Sigmoid colon (tissue), 4 donors: Measurements from ENCODE around the gene RRM2.

Experiments used
- CTCF ChIP-seq, 4 experiments: fragments of 450-650 bp in 3 of 4; fragments of 200-600 bp in 1 of 4; IDR thresholded peaks; one replicate each; pipeline ENCODE4 v1.5.1; 2016 to 2019; ENCODE audit warnings: antibody characterized with exemption in 4 of 4, mild to moderate bottlenecking in 3 of 4, moderate library complexity in 2 of 4
- EP300 ChIP-seq, 4 donors: sonication (generic); formaldehyde crosslinking; IDR thresholded peaks; one replicate each; pipeline ENCODE4 v1.6.1; 2017; ENCODE audit warnings: antibody characterized with exemption in 4 of 4
- POLR2A ChIP-seq, 2 donors: fragments of 450-650 bp; IDR thresholded peaks; one replicate each; pipeline ENCODE4 v1.6.1; 2016; ENCODE audit warnings: antibody characterized with exemption in 2 of 2, mild to moderate bottlenecking in 2 of 2, moderate library complexity in 2 of 2
- POLR2AphosphoS5 ChIP-seq, 4 donors: sonication (generic); formaldehyde crosslinking; IDR thresholded peaks; one replicate each; pipeline ENCODE4 v1.6.1; 2017; ENCODE audit warnings: antibody characterized with exemption in 4 of 4

- TF ChIP-seq CTCF (IDR thresholded peaks at IDR 0.05), result peak in 1 of 4 experiments; percentile 13
- peak in 2 of 4 donors; percentile 17 to 64 for TF ChIP-seq POLR2AphosphoS5 (IDR thresholded peaks at IDR 0.05)
- no peak for TF ChIP-seq POLR2A (IDR thresholded peaks at IDR 0.05)
- no peak for TF ChIP-seq EP300 (IDR thresholded peaks at IDR 0.05)
Measured at GRCh38 chr2:10120158-10120876, 2.2 kb upstream of the RRM2 start.
